Ovary (tissue), 3 donors: ENCODE measurements around the gene PSMD4.

Experiments
- CTCF ChIP-seq, 3 donors: fragments of 450-650 bp in 2 of 3; fragments of 200-600 bp in 1 of 3; IDR thresholded peaks; one replicate each; pipeline versions ENCODE4 v1.5.1 to v1.8.0; 2016 to 2022; ENCODE audit warnings: antibody characterized with exemption in 3 of 3, mild to moderate bottlenecking in 1 of 3
- POLR2A ChIP-seq: fragments of 450-650 bp; IDR thresholded peaks from one replicate; pipeline ENCODE4 v1.6.1; 2017; ENCODE audit warnings: antibody characterized with exemption, mild to moderate bottlenecking, moderate library complexity
- donor health status: DM: no; HTN: no; CAD: no.

- no peak for TF ChIP-seq CTCF (IDR thresholded peaks at IDR 0.05)
- TF ChIP-seq POLR2A, result no peak
Measured at GRCh38 chr1:151266315-151266714, 11.8 kb downstream of the PSMD4 start.
